Upper lobe of left lung (tissue), 4 donors: Measurements from ENCODE around the gene NUP210L.

ENCODE experiments used
- CTCF ChIP-seq, 6 experiments: fragments of 450-650 bp in 4 of 6; fragments of 200-600 bp in 2 of 6; sonication (generic) in 2 of 6; IDR thresholded peaks; one replicate each; pipeline ENCODE4 v1.5.1; 2016 to 2019; ENCODE audit warnings: antibody characterized with exemption in 6 of 6
- EP300 ChIP-seq, 4 donors: sonication (generic); formaldehyde crosslinking; IDR thresholded peaks; one replicate each; pipeline ENCODE4 v1.5.1; 2017; ENCODE audit warnings: antibody characterized with exemption in 4 of 4, control low read depth in 2 of 4
- POLR2A ChIP-seq, 4 donors: fragments of 450-650 bp; IDR thresholded peaks; one replicate each; pipeline ENCODE4 v1.5.1; 2016 to 2017; ENCODE audit warnings: antibody characterized with exemption in 4 of 4, mild to moderate bottlenecking in 2 of 4
- POLR2AphosphoS5 ChIP-seq, 2 donors: sonication (generic); formaldehyde crosslinking; IDR thresholded peaks; one replicate each; pipeline ENCODE4 v1.5.1; 2017; ENCODE audit warnings: antibody characterized with exemption in 2 of 2

DNA sequence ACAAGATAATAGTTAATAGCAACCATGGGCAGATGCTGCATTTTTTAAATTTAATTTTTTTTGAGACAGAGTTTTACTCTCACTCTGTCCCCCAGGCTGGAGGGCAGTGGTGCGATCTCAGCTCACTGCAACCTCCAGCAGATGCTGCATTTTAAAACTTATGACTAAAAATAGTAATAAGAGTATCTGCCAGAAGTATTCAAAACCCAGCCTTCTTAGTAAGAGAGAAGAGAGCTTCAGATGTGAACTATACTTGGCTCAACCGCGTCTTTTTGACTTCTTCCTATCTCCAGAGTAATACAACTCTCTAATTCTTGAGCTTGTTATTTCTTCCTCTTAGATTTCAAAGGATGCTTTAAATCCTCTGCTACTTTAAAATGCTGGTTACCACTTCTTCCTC, 159.7 kb downstream of the NUP210L start:
- TF ChIP-seq CTCF (IDR thresholded peaks at IDR 0.05) (no peak), POLR2AphosphoS5 (IDR thresholded peaks at IDR 0.05) (no peak), POLR2A (IDR thresholded peaks at IDR 0.05) (no peak), EP300 (IDR thresholded peaks at IDR 0.05) (no peak)
